Endothelial cell of umbilical vein (primary cell): ENCODE measurements around the gene FAM210A. TPM values are rescaled to one million over a fixed set of nuclear protein-coding genes. Genes with fewer than 3 reads are reported as not detected.

ENCODE experiments used
- BruUV-seq: library from RNA; stranded (reverse); fragments of 400-500 nt; replicated peaks from 2 replicates; lab custom pipeline; 2021; lab: Mats Ljungman, UMichigan
- CTCF ChIA-PET: fragments of 300-600, 350-600 bp; sonication (Branson Sonifier 250); formaldehyde crosslinking; loops from one replicate; lab custom pipeline; 2021; ENCODE audit warnings: antibody characterized with exemption, inconsistent platforms; lab: Charles Lee
- POLR2A ChIA-PET: fragments of 300-600, 350-600 bp; sonication (Branson Sonifier 250); formaldehyde crosslinking; loops from one replicate; lab custom pipeline; 2021; ENCODE audit warnings: antibody characterized with exemption, inconsistent platforms; lab: Charles Lee
- DNase-seq: peaks from one replicate; pipeline ENCODE4 v3.0.0-alpha.2; 2011; ENCODE audit warnings: low read depth, low spot score
- FAIRE-seq: peaks from 2 replicates; lab custom pipeline; 2011; peaks lifted over from hg19 to GRCh38; lab: Jason Lieb, UNC
- H2AFZ ChIP-seq: 2 replicates; pipeline ENCODE4 v1.6.0; 2012; ENCODE audit warnings: low read depth, low read length, control low read depth, inconsistent platforms
- H3K27ac ChIP-seq: 2 replicates; pipeline ENCODE4 v1.5.1; 2011; ENCODE audit warnings: low read depth, mild to moderate bottlenecking, control low read depth, low read length, moderate library complexity; ENCODE audit not compliant: insufficient read depth
- H3K27me3 ChIP-seq, 2 experiments: 2 replicates each; pipeline versions ENCODE4 v1.6.0 to v1.6.1; 2011; ENCODE audit warnings: low read length in 2 of 2, mixed read lengths in 1 of 2; ENCODE audit not compliant: control insufficient read depth in 2 of 2, insufficient read depth in 2 of 2
- H3K36me3 ChIP-seq, 2 experiments: 2 replicates in 1 of 2; 3 replicates in 1 of 2; pipeline ENCODE4 v1.5.1; 2011; ENCODE audit warnings: low read length in 2 of 2, mild to moderate bottlenecking in 1 of 2, moderate library complexity in 1 of 2; ENCODE audit not compliant: control insufficient read depth in 2 of 2, insufficient read depth in 2 of 2; ENCODE audit errors: extremely low read depth in 1 of 2
- H3K4me1 ChIP-seq: 3 replicates; pipeline ENCODE4 v1.5.1; 2011; ENCODE audit warnings: mild to moderate bottlenecking, low read length; ENCODE audit not compliant: control insufficient read depth, insufficient read depth; ENCODE audit errors: extremely low read depth
- H3K4me2 ChIP-seq: 2 replicates; pipeline ENCODE4 v1.6.1; 2011; ENCODE audit warnings: low read length, control low read depth, mixed read lengths; ENCODE audit not compliant: insufficient read depth
- H3K4me3 ChIP-seq, 3 experiments: fragments of 200-600 bp in 1 of 3; sonication (generic), shearing (Covaris generic) in 1 of 3; replicated peaks in 1 of 3; 2 replicates each; pipeline ENCODE4 v1.5.1; 2011 to 2016; ENCODE audit warnings: control low read depth in 3 of 3, low read length in 3 of 3, mild to moderate bottlenecking in 2 of 3, inconsistent platforms in 1 of 3, low read depth in 1 of 3, moderate library complexity in 1 of 3; ENCODE audit not compliant: insufficient read depth in 1 of 3
- H3K79me2 ChIP-seq: 2 replicates; pipeline ENCODE4 v1.6.0; 2012; ENCODE audit warnings: low read length, inconsistent platforms; ENCODE audit not compliant: control insufficient read depth, insufficient read depth
- H3K9ac ChIP-seq: replicated peaks from 2 replicates; pipeline ENCODE3; 2011; ENCODE audit warnings: low read length, control low read depth; ENCODE audit not compliant: insufficient read depth; ENCODE audit errors: extremely low read depth
- H3K9me1 ChIP-seq: replicated peaks from 3 replicates; pipeline ENCODE4 v1.6.0; 2011; ENCODE audit warnings: mild to moderate bottlenecking, low read length; ENCODE audit not compliant: control insufficient read depth, insufficient read depth; ENCODE audit errors: extremely low read depth
- H3K9me3 ChIP-seq: replicated peaks from 2 replicates; pipeline ENCODE4 v1.5.1; 2012; ENCODE audit warnings: low read length, inconsistent platforms; ENCODE audit not compliant: control insufficient read depth, insufficient read depth
- H4K20me1 ChIP-seq: replicated peaks from 2 replicates; pipeline ENCODE3; 2011; ENCODE audit warnings: mild to moderate bottlenecking, low read length; ENCODE audit not compliant: control insufficient read depth, insufficient read depth; ENCODE audit errors: extremely low read depth
- CTCF ChIP-seq, 2 donors: IDR thresholded peaks; 1 replicate in 1 of 2; 2 replicates in 1 of 2; pipeline ENCODE4 v1.5.1; 2011; ENCODE audit warnings: low read length in 2 of 2, mild to moderate bottlenecking in 2 of 2, moderate library complexity in 2 of 2, control low read depth in 1 of 2, inconsistent platforms in 1 of 2, low read depth in 1 of 2; ENCODE audit not compliant: insufficient read depth in 1 of 2; ENCODE audit errors: extremely low read depth in 1 of 2
- EZH2 ChIP-seq: IDR thresholded peaks from 2 replicates; pipeline ENCODE4 v1.6.1; 2012; ENCODE audit warnings: borderline replicate concordance, low read depth, mild to moderate bottlenecking, moderate library complexity, low read length, inconsistent platforms; ENCODE audit not compliant: severe bottlenecking
- GATA2 ChIP-seq: IDR thresholded peaks from 2 replicates; pipeline ENCODE4 v1.7.0; 2011; ENCODE audit warnings: low read depth, mild to moderate bottlenecking, moderate library complexity, mixed read lengths, low read length; ENCODE audit not compliant: insufficient read length, insufficient read depth
- JUN ChIP-seq: IDR thresholded peaks from 2 replicates; pipeline ENCODE4 v1.6.1; 2011; ENCODE audit warnings: borderline replicate concordance, low read depth; ENCODE audit not compliant: insufficient read length, insufficient read depth
- MYC ChIP-seq: IDR thresholded peaks from one replicate; pipeline ENCODE4 v1.6.1; 2011; ENCODE audit warnings: mild to moderate bottlenecking, low read depth, low read length
- POLR2A ChIP-seq: IDR thresholded peaks from 2 replicates; pipeline ENCODE4 v1.6.1; 2012; ENCODE audit warnings: low read depth, mild to moderate bottlenecking, control low read depth, low read length
- POLR2AphosphoS5 ChIP-seq: IDR thresholded peaks from 2 replicates; pipeline ENCODE4 v1.6.1; 2012; ENCODE audit warnings: low read depth, mild to moderate bottlenecking, control low read depth, low read length, moderate library complexity; ENCODE audit not compliant: insufficient read depth
- dilution Hi-C: fragments of 300-500 bp; cut with MboI; formaldehyde crosslinking; loops from one replicate; pipeline ENCODE4 v1.15.0; 2019; ENCODE audit warnings: low sequenced_read_pairs; ENCODE audit not compliant: extremely low pct_ligation_motif_present
- intact Hi-C: fragments of 100-400 bp; cut with micrococcal nuclease; formaldehyde crosslinking; loops from one replicate; pipeline ENCODE4 v1.10.0; 2022
- polyA plus RNA-seq, 4 experiments: library from polyadenylated mRNA; depleted of rRNA in 3 of 4; stranded (reverse) in 3 of 4; unstranded in 1 of 4; fragments of >200 nt; gene quantifications; 2 replicates each; pipeline versions ENCODE4 v1.2.1 to v1.2.3, GENCODE V29; 2011 to 2012; ENCODE audit warnings: missing spikeins in 1 of 4
- total RNA-seq: library from RNA; stranded (reverse); gene quantifications from 2 replicates; pipeline ENCODE4 v1.2.3, GENCODE V29; 2021
- TF ChIP-seq, protein P1 (sequence below): IDR thresholded peaks from 2 replicates; pipeline ENCODE4 v1.6.1; 2011; ENCODE audit not compliant: insufficient read depth, insufficient read length

FAM210A gene
- total and polyA plus RNA-seq, 2 donors (not counting 3 experiments of a cell fraction or from before 2014, with no cell fraction given), result 7.1 to 17.3 TPM

- TF ChIP-seq EZH2 (no peak), POLR2A (no peak), POLR2AphosphoS5 (no peak), MYC (no peak), CTCF (IDR thresholded peaks at IDR 0.05; ENCODE audit: extremely low read depth in 1 of 2, insufficient read depth in 1 of 2, low read depth in 1 of 2, low read length in 2 of 2) (no peak), JUN (no peak), GATA2 (no peak)
- TF ChIP-seq, protein P1, sequence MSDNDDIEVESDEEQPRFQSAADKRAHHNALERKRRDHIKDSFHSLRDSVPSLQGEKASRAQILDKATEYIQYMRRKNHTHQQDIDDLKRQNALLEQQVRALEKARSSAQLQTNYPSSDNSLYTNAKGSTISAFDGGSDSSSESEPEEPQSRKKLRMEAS, result no peak
- intact Hi-C loops, result no loop called here
- Histone ChIP-seq H3K27ac (no peak overlapping the region), H3K36me3 (no peaks in the 10 kb centered on the region), H3K9me3 (no peaks in the 10 kb centered on the region), H3K9me1 (no peaks in the 10 kb centered on the region), H3K27me3 (no peaks in the 10 kb centered on the region), H3K4me3 (no peak overlapping the region), H3K4me1 (no peaks in the 10 kb centered on the region), H3K4me2 (no peak overlapping the region), H4K20me1 (no peaks in the 10 kb centered on the region), H3K79me2 (peaks cover 26% of the 10 kb centered on the region), H2AFZ (no peak overlapping the region), H3K9ac (no peak overlapping the region)
- ChIA-PET CTCF (no interaction called here), POLR2A (no interaction called here)
- BruUV-seq, result no TSS peak
- FAIRE-seq, result no peak
- dilution Hi-C loops, result no loop called here
- no peak for DNase-seq
Observed at GRCh38 chr18:13684546-13684945, 41.8 kb downstream of the FAM210A start.
